ENCODE results near the gene RASGEF1B.

The RASGEF1B gene

GRCh38 chr4:81471588-81472280 is at the start of gene RASGEF1B:
RASGEF1B (minus strand) TSS chr4:81471907; CDS start chr4:81459508, 12,399 bp downstream.
- peak; percentile 93 for DNase-seq

GRCh38 chr4:81519856-81520255 is 48.1 kb upstream of the RASGEF1B start:
- DNase-seq = no peak

- DNase-seq = no peak
These were observed 47.7 kb upstream of the RASGEF1B start for GRCh38 chr4:81519427-81519773.

GRCh38 chr4:81518762-81519426 is 47.2 kb upstream of the RASGEF1B start:
- DNase-seq = no peak

- DNase-seq = no peak
These were observed 44.5 kb upstream of the RASGEF1B start for GRCh38 chr4:81516241-81516640.

GRCh38 chr4:81512757-81513501 is 41.2 kb upstream of the RASGEF1B start:
- peak; percentile 31 for DNase-seq

GRCh38 chr4:81512001-81512756 is 40.5 kb upstream of the RASGEF1B start:
- peak; percentile 18 for DNase-seq

- no peak for DNase-seq
These were observed 39.0 kb upstream of the RASGEF1B start for GRCh38 chr4:81510643-81511178.

- no peak for DNase-seq
These were observed 38.1 kb upstream of the RASGEF1B start for GRCh38 chr4:81509822-81510221.

- no peak for DNase-seq
These were observed 37.5 kb upstream of the RASGEF1B start for GRCh38 chr4:81509191-81509590.

- DNase-seq = no peak
These were observed 36.9 kb upstream of the RASGEF1B start for GRCh38 chr4:81508411-81509185.

GRCh38 chr4:81507530-81507929 is 35.8 kb upstream of the RASGEF1B start:
- no peak for DNase-seq

GRCh38 chr4:81506731-81507130 is 35.0 kb upstream of the RASGEF1B start:
- DNase-seq = no peak

- peak; percentile 12 for DNase-seq
These were observed 34.0 kb upstream of the RASGEF1B start for GRCh38 chr4:81505726-81506125.

GRCh38 chr4:81505004-81505598 is 33.4 kb upstream of the RASGEF1B start:
- DNase-seq = no peak

- DNase-seq = no peak
These were observed 32.7 kb upstream of the RASGEF1B start for GRCh38 chr4:81504112-81505003.

GRCh38 chr4:81503586-81503985 is 31.9 kb upstream of the RASGEF1B start:
- peak; percentile 16 for DNase-seq

- DNase-seq = peak; percentile 38
These were observed 30.9 kb upstream of the RASGEF1B start for GRCh38 chr4:81502564-81502963.

- DNase-seq = peak; percentile 83
These were observed 28.1 kb upstream of the RASGEF1B start for GRCh38 chr4:81499840-81500239.

GRCh38 chr4:81498551-81499099 is 26.9 kb upstream of the RASGEF1B start:
- peak; percentile 4 for DNase-seq
